T-helper 9 cell (primary cell): ENCODE data around the gene AUTS2.

Experiments used
- DNase-seq: peaks from one replicate; pipeline ENCODE4 v3.0.0-alpha.2; 2020

The AUTS2 gene

DNA sequence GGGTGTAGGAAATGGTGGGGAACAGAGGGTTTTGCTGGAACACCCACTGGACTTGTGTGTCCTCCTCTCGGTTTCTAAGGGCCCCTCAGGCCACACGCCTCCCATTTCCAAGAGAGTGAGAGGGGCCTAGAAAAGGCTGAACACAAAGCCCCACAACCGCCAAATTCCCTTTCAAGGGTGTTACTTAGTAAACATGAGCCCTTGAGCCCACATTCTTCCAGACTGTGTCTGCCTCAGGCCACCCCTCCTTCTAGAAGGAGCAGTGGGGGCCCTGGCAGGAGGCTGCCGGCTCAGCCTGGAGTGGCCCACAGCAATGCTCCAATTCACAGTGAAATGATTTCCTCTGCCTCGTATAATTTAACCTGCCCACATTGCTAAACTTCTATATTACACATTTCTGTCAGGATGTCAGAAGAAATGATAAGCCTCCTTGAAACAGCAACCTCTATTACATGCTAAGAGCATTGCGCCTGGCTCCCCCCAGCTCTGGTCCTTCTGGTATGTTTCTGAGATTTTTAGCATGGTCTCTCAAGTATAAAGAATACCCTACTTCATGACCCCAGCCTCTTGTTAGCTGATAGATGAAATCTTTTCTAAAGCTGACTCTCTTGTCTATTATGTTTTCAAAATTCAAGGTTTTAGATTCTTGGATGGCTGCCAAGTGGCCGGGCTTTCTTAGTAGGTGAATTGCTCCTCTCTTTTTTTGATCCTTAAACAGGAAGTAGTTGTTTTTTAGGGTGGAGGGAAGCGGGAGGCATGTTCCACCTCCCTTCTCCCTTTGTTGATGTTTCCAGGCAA, 859.8 kb downstream of the AUTS2 start:
- DNase-seq: no peak

DNA sequence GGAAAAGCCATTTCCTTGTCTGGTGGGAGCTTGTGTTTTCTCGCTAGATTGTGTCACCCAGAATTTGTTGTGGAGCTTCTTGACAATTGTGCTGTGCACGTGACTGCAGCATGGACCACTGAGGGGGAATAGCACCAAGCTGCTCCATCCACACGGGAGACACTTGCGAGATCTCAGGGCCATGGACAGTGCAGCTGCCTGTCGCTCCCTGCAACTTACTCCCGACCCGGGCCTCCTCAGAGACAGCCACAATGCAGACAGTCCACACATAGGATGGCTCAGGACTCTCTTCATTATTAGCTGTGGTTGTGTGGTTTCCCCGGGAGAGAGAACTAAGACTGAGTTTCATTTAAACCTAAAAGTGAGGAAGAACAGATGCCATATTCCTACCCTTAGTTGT, 860.5 kb downstream of the AUTS2 start:
- no peak for DNase-seq

DNA sequence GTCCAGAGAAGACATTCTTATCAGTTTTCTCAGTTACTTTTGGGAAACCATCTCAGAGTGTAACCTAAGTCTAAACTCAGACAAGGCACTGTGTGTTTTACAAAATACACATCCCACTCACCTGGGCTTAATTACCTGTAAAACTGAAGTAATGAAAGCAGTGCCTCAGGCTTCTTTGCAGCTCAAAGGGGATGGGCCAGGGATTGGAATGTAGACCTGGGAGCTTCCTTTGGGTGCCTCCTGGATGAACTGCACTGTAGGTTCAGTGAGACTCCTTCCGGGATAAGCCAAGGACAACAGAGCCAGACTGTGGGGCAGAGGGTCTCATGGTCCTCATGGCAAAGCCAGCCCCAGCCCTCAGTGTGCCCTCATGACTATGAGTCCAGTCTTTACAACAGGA, 861.3 kb downstream of the AUTS2 start:
- DNase-seq: no peak

DNA sequence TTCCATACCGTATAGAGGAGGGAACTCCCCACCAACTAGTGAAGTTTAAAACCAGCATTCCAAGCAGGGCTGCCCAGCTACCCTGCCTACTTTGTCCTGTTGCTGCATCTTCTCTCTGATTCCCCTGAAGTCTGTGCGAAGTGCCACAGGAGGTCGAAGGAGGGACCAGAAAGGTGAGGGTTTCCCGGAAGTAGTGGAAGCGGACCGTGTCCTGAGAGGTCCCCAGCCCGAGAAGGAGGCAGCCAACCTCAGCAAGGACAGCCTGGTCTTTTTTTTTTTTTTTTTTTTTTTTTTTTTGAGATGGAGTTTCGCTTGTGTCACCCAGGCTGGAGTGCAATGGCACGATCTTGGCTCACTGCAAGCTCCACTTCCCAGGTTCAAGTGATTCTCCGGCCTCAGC, 861.8 kb downstream of the AUTS2 start:
- no peak for DNase-seq

DNA sequence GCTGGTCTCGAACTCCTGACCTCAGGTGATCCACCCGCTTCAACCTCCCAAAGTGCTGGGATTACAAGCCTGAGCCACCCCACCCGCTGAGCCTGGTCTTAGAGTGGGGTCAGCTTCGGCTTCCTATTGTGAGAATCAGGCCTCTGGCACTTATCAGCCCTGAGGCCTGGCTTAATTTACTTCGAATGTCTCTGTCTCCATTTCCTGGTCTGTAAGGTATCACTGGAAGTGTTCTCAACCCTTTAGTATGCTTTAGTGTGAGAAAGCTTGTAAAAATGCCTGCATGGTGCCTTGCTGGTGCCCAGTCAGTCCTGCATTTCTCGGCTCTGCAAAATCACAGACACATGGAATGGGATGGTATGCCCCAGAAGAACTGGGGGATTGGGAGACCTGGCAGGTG, 862.3 kb downstream of the AUTS2 start:
- DNase-seq: no peak

DNA sequence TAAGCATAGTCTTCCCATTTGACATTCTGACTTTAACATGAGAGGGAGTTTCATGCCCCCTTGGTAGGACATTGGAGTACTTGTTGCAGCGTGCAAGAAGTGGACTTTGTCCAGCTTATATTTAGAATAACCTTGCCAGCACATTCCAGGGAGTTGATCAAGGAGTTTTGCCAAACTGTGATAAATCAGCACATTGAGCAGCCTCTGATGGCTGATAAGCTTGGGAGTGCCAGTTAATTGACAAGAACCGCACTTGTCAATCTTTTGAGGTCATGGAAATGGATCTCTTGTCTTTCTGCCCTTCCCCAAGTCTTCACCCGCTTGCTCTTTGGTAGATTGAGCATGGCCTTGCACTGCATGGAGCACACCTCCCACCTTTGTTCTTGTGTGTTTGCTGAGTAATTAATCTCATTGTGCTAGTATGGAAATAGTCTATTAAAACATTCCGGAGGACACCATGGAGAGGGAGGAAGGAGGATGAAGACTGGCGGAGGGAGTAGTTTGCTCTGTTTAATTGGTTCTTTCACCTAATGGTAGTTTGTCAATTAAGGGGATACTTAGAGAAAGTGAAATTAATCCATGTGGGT, 865.2 kb downstream of the AUTS2 start:
- DNase-seq: no peak

DNA sequence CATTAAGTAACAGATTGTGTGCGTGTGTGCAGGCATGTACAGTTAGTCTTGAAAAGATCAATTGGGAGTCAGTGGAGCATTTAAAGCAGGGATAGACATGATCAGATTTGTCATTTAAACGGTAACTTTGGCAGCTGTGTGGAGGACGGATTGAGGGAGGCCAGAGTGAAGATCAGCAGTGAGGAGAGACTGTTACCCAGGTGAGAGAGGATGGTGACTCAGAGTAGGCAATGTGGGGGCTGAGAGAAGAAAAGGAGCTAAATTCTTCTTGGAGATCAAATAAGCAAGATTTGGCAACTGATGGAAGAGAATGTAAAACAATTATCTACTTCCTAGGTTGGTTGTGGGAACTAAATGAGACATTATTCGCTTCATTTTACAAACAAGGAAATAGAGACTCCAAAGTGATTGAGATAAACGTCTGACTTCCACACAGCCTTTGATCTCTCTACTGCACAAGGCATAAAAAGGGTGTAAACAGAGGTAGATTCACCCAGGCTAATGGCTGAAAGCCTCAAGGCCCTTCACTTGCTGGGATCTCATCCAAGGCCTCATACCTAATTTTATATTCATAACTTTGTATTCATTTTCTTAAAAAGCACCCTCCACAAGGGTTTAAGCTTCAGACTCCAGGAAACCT, 868.6 kb downstream of the AUTS2 start:
- DNase-seq: no peak

DNA sequence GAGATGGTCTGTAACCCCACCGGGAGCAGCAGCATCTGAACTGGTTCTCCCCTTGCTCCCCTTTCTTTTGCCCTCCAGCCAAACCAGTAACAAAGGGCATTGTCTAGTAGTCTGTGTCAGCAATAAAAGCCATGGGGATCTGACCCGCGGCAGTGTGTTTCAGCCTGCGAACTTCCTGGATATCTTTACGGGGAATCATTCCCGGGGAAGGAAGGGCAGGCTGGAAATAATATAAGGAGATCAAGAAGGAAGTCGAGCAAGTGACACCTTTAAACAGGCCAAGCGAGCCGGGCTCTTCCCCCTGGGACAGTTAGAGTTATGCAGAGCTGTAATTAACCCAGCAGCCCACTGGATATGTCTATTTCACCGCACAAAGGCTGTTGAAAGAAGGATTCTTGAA, 872.5 kb downstream of the AUTS2 start:
- no peak for DNase-seq

DNA sequence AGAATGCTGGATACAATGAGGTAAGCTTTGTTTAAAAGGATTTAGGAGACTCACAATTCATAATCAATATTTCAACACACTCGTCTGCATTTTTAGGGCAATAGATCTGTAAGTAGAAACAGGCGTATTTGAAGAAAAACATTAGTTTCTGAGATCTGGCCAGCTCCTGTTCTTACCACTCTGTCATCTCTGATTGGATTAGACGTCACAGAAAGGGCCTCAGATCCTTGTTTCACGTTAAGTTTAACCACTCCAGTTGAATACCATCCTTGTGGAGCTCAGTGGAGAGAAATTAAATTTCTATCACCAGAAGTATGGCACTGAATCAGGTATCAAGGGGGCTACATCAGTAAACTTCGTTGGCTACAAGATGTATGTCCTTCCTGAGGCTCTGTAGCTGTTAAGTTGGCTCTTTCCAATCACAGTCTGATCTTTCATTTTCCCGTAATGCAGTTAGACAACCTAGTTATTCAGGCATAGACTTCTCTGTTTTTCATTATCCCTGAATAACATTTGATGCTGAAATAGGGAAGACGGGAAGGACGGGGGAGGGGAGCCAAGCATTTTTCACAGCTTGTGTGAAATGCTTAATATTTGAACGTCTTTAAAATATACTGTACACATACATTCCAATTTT, 874.4 kb downstream of the AUTS2 start:
- no peak for DNase-seq

DNA sequence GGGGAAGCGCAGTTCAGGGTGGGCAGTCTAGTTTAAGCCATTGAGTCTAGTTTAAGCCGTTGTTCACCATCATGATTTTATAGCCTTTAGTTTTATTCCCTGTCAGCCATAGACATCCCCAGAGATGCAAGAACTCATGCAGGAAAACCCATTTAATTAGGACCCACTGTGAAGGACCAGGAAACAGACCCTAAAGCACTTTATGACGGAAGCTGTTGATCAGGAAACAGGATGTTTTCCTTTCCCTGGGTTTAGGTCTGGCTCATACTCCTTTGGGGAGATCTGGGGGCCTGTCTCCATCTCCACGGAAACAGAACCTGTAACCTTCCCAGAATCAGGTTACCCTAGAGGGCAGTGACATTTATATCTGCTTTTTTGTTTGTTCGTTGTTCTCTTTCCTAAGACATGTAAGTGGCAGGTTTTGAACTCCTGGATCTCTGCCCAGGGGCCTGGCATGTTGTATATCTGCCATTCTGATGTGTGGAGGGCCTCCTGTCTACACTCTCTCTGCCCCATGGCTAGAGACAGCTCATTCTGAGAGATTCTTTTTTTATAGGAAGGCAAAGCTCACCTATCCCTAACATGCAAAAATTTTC, 876.5 kb downstream of the AUTS2 start:
- no peak for DNase-seq

DNA sequence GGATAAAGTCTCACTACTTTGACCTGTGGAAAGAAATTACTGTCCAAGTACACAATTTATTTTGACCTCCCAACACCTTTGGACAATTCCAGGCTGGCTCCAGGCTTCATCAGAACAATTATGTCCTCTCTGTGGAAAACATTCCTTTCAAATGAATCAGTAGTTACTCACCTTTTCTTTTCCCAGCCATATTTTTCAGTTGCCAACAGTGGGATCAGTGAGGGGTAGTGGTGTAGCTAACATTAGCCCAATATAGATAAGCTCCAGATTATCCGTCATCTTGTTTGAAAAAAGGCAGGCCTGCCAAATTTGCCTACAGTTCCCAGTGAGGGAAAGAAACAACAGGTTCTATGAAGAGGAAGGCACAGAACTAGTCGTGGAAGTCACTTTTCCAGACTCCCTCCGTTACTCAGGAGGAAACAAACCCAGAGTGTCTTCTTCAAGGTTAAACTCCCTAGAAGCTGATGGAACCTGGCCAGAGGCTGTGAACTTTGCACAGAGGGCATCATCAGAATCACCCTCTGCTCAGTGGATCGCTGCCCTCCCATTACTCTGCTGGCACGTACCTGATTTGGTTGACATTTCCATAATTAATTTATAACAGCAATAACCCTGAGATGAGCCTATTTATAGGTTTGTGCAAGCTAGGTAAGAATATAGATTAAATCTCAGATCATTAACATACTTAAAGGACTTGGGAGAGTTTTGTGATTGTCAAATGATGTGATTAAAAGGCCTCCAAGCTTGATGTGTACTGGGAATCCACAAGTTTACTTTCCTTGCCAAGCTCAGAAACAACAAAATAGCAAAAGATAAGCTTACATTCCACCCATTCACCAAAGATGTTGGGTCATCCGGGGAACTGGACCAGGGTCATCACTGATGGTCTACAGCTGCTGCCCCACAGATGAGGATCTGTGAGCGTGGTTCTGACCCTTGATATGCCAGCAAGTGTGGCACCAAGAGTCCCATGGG, 879.0 kb downstream of the AUTS2 start:
- no peak for DNase-seq

DNA sequence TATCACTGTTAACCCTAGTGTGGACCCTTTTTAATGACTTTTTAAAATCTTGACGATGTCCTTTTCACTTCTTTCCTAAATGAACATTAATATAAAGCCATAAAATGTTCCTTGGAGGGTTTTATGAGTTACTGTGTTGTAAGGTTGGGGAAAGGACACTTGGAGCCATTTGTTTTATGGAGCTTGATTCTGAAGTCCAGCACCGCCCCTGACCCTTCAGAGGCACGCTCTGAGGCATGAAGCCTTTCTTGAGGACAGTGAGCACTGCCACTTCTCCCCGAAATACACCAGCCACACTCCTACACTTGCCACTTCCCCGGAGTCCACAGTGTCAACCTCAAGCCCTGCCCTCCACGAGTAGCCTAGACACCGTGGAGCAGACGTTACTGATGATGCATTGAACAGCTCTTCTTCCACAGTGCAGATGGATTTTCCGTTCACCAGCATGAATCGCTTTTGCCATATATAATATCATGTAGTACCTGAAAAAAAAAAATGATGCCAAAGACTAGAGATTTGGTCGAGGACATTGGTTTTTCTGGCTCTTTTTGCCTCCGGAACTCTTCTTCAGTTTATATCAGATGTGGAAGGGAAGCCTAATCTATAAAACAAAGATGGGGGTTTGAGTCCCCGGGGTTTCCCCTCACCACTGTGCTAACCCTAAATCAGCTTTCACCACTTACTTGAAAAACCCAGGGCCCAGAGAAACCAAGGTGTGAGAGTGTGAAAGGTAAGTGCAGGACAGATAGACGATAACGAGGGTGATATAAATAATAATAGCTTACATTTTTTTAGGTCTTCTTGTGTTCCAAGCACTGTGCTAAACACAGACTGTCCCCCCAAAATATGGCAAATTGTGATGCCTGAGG, 881.1 kb downstream of the AUTS2 start:
- no peak for DNase-seq

DNA sequence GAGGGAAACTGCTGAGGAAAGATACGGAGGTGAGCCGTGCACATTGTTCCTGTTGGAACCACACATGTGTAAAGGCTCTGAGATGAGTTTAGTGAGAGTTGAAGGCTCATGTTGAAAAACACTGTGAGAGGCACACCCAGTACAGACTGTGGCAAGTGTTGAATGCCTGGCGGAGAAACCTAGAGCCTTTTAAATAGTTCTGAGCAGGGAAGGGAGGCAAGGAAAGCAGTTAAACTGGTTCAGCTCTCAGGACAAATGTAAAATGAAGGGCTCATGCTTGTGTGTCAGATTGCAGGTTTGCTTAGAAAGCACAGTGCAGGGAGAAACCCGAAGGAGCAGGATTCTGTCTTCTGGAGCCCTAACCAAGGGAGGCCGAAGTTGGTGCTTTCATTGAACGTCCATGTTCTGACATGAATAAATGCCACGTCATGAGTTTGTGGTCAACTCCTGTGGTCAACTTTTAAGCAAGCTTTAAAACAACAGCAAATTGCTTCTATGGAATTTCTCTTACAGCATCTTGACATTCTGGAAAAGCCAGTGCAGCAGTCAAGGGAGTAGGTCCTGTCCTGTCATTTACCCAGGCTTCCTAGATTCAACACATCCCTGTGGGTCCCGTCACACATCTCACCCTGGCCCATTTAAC, 882.8 kb downstream of the AUTS2 start:
- DNase-seq: no peak

DNA sequence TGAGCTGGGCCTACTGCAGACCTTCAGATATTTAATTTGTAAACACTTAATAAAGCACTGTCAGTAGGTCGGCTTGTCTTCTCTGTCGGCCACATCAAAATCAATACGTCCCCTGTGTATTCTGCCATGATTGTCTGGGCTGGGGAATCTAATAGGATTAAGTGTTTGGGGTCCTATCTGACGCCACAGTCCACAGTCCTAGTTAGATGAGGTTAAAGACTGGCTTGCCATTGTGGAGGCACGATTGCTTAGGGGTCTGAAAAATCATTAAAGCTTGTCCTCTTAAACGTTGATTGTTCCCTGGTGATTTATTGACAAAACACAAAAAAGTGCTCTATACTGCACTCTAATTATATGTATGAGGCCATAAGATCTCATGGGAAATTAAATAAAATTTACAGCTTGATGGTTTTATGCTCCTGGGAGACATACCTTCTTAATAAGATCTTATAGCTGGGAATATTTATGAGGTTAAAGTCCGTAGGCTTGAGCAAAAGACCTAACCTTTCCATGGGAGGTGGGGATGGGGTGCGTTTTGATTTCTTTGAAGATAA, 883.4 kb downstream of the AUTS2 start:
- no peak for DNase-seq

DNA sequence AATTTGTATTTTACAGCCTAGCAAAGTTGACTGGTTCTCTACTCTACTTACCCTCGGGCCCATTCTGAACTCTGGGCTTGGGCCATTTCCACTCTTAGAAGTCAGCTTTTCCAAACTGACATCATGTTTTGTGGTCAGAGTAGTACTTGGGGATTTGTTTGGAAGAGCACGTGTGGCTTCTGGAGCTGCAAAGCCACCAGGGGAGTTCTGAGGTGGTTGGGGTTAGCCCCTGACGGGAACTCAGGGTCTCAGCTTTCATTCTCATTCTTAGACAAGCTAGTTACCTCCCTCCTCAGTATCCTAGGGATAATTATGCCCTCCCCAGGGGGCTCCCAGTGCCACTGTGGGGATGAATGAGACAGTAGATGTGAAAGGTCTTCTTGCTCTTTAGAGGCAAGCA, 886.0 kb downstream of the AUTS2 start:
- no peak for DNase-seq

DNA sequence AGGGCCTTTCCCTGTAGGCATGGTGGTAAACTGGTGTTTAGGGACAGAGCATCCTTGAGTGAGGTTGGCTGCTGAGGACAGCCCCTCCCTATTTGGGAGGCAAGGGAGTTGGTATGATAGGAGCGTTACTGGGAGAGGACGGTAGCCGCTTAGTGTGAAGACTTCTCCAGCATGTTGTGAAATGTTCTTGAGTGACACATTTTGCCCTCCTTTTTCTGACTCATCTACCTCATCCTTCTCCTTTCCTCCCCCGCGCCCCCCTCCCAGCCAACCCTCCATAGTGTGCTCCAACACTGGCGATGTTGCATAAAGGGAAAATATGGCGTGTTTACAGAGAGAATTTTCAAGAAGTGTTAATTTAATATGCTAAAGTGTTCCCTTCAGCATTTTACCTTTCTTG, 888.7 kb downstream of the AUTS2 start:
- DNase-seq: no peak

DNA sequence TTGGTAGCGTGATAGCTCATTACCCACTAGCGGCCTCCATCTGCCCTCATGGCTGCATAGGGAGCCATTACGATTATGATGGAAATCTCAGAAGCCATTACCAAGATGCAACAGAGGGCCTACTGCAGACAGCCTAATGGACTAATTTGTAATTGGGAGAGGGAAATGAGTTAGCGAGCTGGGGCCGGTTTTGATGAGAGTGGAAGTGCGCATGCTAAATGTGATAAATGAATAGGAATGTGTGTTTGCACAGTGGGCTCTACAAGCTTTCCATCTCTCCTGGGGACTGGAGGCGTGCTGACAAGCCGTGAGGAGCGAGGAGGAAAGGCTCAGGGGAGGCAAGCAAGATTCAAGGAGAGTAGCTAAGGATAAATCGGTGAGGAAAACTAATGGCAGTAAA, 889.2 kb downstream of the AUTS2 start:
- no peak for DNase-seq

DNA sequence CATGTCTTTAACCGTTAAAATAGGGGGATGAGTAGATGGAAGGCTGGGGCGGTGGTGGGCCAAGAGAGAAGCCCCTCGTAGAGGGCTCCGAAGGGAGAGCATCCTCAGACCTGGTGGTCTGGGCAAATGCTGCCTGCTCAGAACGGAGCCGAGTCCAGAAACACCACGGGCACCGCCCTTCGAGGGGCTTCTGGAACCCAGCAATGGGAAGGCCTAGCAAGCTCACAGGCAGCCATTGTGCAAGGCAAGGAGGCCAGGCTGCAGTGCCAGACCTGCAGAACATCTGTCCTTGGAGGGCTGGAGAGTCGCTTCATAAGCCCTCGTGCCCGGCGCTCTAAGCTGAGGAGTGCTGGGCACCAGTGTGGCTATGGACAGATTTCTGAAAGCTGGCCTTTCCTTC, 889.6 kb downstream of the AUTS2 start:
- DNase-seq: no peak

DNA sequence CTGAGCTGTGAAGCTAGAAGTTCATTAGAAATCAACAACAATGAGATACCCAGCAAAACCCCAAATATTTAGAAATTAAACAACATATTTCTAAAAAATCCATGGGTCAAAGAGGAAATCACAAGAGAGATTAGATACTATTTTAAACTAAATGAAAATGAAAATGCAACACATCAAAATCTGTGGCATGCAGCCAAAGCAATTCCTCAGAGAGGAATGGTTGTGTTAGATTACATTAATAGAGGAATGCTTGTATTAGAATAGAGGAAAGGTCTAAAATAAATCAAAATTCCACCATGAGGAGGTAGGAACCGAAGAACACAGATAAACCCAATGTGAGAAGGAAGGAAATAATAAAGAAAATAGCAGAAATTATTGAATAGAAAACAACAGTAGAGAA, 891.5 kb downstream of the AUTS2 start:
- DNase-seq: no peak

DNA sequence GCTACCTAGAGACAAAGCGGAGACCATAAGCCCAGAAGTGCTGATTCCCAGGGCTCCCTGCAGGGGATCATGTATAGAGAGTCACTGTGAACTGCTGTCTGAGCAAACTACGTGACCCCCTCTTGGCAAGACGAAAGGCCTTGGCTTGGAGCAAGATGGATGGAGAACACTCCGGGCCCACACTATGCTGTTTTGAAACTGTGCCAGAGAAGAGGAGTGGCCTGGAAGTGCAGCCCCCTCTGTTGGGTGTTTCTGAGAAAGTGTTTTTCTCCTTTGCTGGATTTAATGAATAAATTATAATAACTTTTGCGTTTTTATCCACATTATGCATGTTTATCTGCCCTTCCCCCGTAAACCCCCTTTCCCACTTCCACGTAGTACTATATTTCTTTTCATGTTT, 894.4 kb downstream of the AUTS2 start:
- no peak for DNase-seq
